D721Med (cell line): ENCODE results near the gene CSNK2B.

Source experiments
- DNase-seq: peaks from one replicate; pipeline ENCODE4 v3.0.0; 2011; ENCODE audit warnings: low spot score; ENCODE audit not compliant: insufficient read length
- FAIRE-seq: peaks from 2 replicates; lab custom pipeline; 2011; peaks lifted over from hg19 to GRCh38; lab: Jason Lieb, UNC
- CTCF ChIP-seq: IDR thresholded peaks from 2 replicates; pipeline ENCODE4 v1.5.1; 2012; ENCODE audit warnings: mild to moderate bottlenecking, control low read depth; ENCODE audit not compliant: insufficient read depth; ENCODE audit errors: missing control alignments

Gene CSNK2B

GRCh38 chr6:31665501-31666336 is at the start of gene CSNK2B:
CSNK2B (plus strand) TSS chr6:31666080; CDS start chr6:31666832, 752 bp downstream.
- TF ChIP-seq CTCF = no peak
- peak; percentile 93 for DNase-seq
- no peak for FAIRE-seq

- FAIRE-seq = no peak
- no peak for TF ChIP-seq CTCF
Measured at GRCh38 chr6:31617010-31617409, 48.9 kb upstream of the CSNK2B start.

DNA sequence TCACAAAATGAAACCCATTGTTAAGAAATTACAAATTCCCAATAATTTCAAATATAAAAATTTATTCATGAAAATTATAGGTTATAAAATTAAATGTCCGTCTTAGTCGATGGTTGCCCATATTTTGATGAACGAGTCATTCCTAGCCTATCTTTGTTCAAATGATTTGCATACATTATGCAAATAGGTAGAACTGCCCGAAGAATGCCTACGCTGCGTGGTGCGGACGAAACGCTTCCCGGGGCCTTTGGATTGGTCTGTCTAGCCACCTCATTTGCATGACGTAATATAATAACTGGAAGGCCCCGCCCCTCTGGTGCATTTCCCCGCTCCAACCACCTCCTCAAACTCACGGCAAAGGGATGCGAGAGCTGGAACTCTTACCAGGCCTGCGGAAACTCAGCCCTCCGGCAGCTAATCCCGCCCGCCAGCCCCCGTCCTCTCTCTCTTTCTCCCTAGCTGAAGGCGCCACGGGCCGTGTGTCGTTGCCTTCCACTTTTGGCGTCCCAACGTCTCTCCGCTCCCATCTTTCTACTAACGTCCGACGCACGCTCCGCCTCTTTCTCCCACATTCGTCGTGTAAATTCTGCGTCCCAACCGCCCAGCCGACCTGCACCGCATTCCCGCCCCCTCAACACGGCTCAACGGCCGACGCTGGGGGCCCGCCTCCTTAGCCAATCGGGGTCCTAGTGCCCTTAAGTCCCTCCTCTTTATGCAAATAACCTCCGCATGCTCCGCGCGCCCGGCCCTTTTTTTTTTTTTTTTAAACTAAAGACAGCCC is 45.9 kb upstream of the CSNK2B start:
- TF ChIP-seq CTCF = no peak
- FAIRE-seq = no peak

More at GRCh38 chr6:31617010-31617409, 48.9 kb upstream of the CSNK2B start:
- no peak for DNase-seq

DNA sequence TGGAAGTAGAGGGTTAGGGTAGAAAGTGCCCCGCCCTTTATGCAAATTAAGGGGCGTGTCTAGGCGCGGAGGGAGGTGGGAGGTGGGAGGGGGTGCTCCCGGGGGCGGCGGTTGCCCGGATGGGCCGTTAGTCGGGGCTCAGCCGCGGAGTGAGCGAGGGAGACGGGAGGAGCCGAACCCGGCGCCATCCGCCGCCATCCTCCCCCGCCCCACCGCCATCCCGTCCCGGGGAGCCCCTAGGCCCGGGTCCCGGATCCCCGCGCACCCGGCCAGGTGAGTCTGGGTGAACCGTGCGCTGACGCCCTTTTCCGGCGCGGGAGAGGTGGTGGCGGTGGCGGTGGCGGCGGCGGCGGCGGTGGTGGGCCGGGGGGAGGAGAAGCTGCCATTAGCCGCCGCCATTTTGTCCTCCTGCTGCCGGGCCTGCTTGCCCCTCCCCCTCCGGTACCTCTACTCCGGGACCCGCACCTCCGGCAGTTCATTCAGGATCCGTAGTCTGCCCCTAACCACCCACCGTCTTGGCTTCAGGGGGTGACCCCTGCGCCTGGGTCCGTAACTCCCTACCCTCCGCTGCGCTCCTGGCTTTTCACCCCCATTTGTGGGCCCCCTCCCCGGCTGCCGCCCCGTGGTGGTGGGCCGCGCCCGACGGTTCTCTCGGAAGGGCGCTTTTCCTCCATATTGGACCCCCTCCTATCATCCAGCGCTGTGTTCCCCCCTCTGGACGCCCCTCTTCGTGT is 45.1 kb upstream of the CSNK2B start, which contains the start of gene PRRC2A:
PRRC2A (plus strand) TSS at position 130 of the 734 bp plus-strand sequence. CDS start 2,075 bp downstream, outside the sequence.
- DNase-seq (peak; percentile 73), FAIRE-seq (no peak)
- no peak for TF ChIP-seq CTCF

More for the DNA sequence above, 45.9 kb upstream of the CSNK2B start:
- DNase-seq = peak; percentile 73

- FAIRE-seq (no peak), DNase-seq (no peak)
- no peak for TF ChIP-seq CTCF
Measured at GRCh38 chr6:31621320-31621939, 44.5 kb upstream of the CSNK2B start.

- DNase-seq = no peak
- no peak for TF ChIP-seq CTCF
- FAIRE-seq = no peak
Measured at GRCh38 chr6:31621991-31622390, 43.9 kb upstream of the CSNK2B start.
